Left ventricle myocardium superior (tissue), 1 donor: ENCODE measurements around the gene TMOD3. TPM values are rescaled to one million over a fixed set of nuclear protein-coding genes. Genes with fewer than 3 reads are reported as not detected.
"Not testable (repeated sequence)": the region's sequence is repeated elsewhere in the genome, so short reads cannot be mapped to it uniquely, and the experiment has no call there.

Experiments used
- ATAC-seq: fragments of 200-7000 bp; cut with Tn5 transposase; one replicate; pipeline ENCODE4 v1.9.1; 2020; ENCODE audit warnings: mild to moderate bottlenecking, moderate library complexity
- DNase-seq: peaks from one replicate; pipeline ENCODE4 v3.0.0-alpha.2; 2020
- intact Hi-C: fragments of 100-400 bp; cut with micrococcal nuclease; formaldehyde crosslinking; loops from one replicate; pipeline ENCODE4 v1.11.0; 2022
- long read RNA-seq: library from polyadenylated mRNA; unstranded; transcript quantifications from one replicate; pipeline ENCODE4 v2.0.0, GENCODE V29; 2021
- total RNA-seq: library from RNA; stranded (reverse); fragmentation: NEBNext Ultra II Directional; extraction: Animal tissue kit (Norgen Biotek cat#: 25700); gene quantifications from one replicate; pipeline ENCODE4 v1.2.1, GENCODE V29; 2021
- donor health status: DM: no; HTN: yes; CAD: no; lungs with severe emphysema.

The TMOD3 gene
- 19.9 TPM for total RNA-seq
- long read RNA-seq, full-length matches to known transcripts = 10 of 13 reads
- long read RNA-seq, partial matches to known transcripts = 1 of 13 reads
- long read RNA-seq, other reads (novel, unspliced or antisense) = 2 of 13 reads

GRCh38 chr15:51829376-51830275, at the start of gene TMOD3:
TSS of gene TMOD3 (plus strand) at chr15:51829653. CDS start at chr15:51862885, 33,232 bp downstream.
- ATAC-seq = peak; percentile 99
- peak; percentile 96 for DNase-seq
- intact Hi-C loops = loop anchor here (10.0 kb wide), 1 partner anchor 55 kb away; no protein-coding TSS in a partner anchor

- no peak for DNase-seq
- intact Hi-C loops = loop anchor here (10.0 kb wide), 1 partner anchor 124 kb away; no protein-coding TSS in a partner anchor
- no peak for ATAC-seq
Measured at GRCh38 chr15:51780636-51781035, 48.8 kb upstream of the TMOD3 start.

DNA sequence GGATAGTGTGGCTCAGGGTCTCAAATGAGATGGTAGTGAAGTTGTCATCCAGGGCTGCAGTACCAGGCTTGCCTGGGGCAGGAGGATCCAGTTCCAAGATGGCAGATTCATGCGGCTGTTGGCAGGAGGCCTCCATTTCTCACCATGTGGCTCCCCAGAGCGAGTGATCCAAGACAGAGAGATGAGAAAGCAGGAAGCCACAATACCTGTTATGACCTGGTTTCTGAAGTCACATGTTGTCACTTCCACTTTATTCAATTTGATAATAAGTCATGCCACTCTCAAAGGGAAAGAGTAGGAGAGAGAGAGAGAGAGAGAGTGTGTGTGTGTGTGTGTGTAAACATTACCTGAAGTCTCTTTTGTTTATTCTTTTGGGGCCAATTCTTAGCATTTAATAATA, 47.9 kb upstream of the TMOD3 start:
- intact Hi-C loops = loop anchor here (10.0 kb wide), 1 partner anchor 123 kb away; no protein-coding TSS in a partner anchor
- no peak for ATAC-seq

GRCh38 chr15:51782357-51782896, 47.0 kb upstream of the TMOD3 start:
- ATAC-seq = no peak
- DNase-seq = no peak
- intact Hi-C loops = loop anchor here (10.0 kb wide), 1 partner anchor 122 kb away; no protein-coding TSS in a partner anchor

More for the DNA sequence above, 47.9 kb upstream of the TMOD3 start:
- DNase-seq = no peak

GRCh38 chr15:51783967-51784366, 45.5 kb upstream of the TMOD3 start:
- no peak for DNase-seq
- intact Hi-C loops = loop anchor here (10.0 kb wide), 1 partner anchor 121 kb away; no protein-coding TSS in a partner anchor

DNA sequence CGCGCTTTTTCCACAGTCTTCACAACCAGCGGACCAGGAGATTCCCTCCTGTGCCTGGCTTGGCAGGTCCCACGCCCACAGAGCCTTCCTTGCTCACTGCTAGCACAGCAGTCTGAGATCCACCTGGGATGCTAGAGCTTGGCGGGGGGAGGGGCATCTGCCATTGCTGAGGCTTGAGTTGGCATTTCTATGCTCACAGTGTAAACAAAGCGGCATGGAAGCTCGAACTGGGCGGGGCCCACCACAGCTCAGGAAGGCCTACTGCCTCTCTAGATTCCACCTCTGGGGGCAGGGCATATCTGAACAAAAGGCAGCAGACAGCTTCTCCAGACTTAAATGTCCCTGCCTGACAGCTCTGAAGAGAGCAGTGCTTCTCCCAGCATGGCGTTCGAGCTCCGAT, 42.3 kb upstream of the TMOD3 start:
- DNase-seq, ATAC-seq: not testable (repeated sequence)
- intact Hi-C loops = loop anchor here (10.0 kb wide), 1 partner anchor 118 kb away; no protein-coding TSS in a partner anchor

More at GRCh38 chr15:51783967-51784366, 45.5 kb upstream of the TMOD3 start:
- no peak for ATAC-seq

- intact Hi-C loops, DNase-seq, ATAC-seq: not testable (repeated sequence)
Measured at GRCh38 chr15:51792474-51792873, 37.0 kb upstream of the TMOD3 start.

DNA sequence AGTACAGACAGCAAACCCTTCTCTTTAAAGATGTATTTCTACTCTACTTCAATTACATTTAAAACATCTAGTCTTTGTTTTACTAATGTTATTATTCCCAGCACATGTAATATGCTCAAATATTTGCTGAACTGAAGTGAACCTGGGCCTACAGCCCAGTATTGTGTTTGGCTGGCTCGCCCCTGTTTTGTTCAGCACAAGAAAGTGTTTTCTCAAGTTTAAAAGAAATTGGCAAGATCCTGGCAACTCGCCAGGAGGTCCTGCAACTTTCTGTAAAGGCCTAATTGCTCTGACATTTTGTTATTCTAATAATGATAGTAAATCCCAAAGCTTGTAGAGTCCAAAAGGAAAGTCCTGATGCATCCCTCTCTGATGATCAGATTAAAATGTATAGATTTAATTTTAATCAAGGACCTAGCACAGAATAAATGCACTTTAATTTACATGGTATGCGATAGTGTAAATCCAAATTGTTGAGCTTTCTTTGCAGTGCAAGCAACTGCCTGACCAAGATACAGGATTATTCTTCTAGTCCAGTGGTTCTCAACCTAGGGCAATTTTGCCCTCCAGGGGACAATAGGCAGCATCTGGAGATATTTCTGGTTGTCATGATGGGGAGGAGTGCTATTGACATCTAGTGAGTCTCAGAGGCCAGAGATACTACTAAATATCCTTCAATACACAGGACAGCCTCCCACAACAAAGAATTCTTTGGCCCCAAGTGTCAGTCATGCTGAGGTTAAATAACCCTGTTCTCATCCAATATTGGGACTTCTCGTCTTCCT, 35.7 kb upstream of the TMOD3 start:
- ATAC-seq (peak; percentile 47), DNase-seq (peak; percentile 56)
- intact Hi-C loops = no loop called here

- ATAC-seq (no peak), DNase-seq (no peak)
- intact Hi-C loops = no loop called here
Measured at GRCh38 chr15:51796847-51797401, 32.5 kb upstream of the TMOD3 start.

DNA sequence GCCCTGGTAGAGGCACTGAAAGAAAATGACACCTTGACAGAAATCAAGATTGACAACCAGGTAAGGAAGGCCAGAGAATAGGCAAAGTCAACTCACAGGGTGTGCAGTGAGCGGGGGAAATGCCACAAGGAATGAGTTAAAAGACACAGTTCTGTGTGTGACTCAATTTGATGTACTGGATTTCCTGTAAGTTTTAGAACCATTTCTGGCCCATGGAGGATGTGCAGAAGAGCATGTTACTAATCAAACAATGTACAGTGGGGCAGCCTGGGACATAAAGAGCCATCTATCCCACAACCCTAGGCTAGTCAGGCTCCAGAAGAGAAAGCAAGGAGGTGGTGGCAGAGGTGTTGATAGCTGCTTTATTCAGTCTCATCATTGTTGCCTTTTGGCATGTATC, 31.2 kb upstream of the TMOD3 start:
- ATAC-seq = no peak
- intact Hi-C loops = no loop called here
- DNase-seq = no peak

DNA sequence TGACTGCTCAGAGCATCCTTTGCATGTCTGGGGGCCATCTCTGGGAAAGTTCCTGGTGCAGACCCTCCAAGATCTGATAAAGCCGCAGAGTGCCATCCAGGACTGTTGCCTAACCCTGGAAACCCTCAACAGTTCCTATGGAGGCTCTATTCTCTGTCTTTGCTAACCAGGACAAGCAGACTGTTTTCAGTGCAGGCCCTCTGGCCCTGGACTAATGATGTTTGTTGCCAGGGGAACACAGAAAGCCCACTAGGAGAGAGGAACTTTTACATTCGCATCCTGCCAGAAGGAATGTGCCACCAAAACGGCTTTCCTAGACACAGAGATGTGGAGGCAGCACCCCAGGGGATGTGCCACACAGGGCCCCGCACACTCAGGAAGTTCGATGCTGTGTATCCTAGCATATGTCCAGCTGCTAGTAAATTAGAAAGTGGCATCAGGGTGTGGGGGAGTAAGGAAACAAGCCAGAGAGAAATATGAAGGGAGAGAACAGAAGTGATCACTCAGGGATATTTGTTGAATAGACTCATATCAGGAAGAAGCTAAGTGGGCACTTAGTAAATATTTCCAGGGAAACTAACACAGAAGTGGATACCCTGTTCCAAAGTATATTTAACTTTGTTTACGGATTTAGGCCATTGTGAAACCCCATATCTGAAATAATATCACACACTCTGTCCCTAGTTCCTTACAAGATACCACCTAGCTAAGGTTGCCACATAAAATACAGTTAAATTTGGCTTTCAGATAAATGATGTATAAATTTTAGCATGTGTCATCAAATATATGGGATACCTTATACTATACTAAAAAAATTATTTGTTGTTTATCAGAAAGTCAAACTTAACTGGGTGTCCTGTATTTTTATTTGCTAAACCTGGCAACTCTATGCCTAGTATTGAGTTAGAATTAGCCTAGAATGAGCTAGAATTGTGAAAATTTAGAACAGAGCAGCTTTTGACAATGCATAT, 29.9 kb upstream of the TMOD3 start:
- DNase-seq (no peak), ATAC-seq (no peak)
- intact Hi-C loops = no loop called here

- DNase-seq = peak; percentile 47
- intact Hi-C loops = no loop called here
- ATAC-seq = peak; percentile 74
Measured at GRCh38 chr15:51801391-51801835, 28.0 kb upstream of the TMOD3 start.

DNA sequence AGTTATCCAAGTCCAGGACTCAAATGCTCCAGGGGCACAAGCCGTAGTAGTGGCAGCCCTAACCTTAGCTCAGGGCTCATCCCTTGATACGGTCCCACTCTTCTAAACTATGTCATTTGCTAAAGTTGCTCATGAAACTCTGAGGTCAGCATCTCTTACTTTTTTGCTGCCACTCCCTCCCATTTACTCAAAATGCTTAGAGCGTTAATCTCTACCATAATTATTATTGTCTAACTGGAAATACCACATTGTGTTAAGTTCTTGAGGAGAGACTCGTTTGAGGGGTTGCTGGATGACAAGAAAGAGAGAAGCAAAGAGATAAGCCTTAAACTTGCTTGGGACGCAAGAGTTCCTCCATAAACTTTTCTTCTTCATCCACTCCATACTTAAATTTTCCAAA, 26.9 kb upstream of the TMOD3 start:
- DNase-seq = no peak
- ATAC-seq = no peak
- intact Hi-C loops = no loop called here

DNA sequence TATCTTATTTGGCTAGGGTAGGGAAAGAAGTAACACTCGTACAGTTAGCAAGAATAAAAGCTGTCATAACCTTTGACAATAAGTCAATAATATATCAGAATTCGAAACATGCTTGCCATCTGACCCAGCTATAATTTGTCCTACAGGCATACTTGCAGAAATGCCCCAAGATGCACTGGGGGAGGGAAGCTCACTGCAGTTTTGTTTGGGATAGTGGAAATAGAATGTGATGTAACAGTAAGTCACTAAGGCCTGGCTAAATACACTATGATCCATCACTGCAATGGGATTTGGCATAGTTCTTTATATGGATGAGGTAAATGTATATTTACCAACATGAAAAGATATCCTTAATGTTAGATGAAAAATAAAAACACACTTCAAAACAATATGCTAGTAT, 25.5 kb upstream of the TMOD3 start:
- ATAC-seq (no peak), DNase-seq (no peak)
- intact Hi-C loops = no loop called here

DNA sequence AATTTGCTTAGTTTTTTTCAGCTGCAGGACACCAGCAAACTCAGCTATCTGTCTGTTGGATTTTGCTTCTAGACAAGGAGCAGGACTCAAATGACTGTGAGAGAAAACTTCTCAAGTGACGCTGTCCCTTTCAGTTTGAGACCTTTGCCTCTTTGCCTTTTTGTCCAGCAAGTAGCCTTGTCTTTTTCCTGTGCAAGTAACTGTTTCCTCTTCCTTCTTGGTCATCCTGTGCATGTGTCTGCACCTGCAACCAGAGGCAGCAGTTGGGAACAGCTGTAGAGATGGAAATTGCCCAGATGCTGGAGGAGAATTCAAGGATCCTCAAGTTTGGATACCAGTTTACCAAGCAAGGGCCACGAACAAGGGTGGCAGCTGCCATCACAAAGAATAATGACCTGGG, 23.3 kb upstream of the TMOD3 start:
- DNase-seq (no peak), ATAC-seq (no peak)
- intact Hi-C loops = no loop called here

GRCh38 chr15:51809457-51809856, 20.0 kb upstream of the TMOD3 start:
- ATAC-seq = peak; percentile 65
- intact Hi-C loops = no loop called here
- DNase-seq = no peak

DNA sequence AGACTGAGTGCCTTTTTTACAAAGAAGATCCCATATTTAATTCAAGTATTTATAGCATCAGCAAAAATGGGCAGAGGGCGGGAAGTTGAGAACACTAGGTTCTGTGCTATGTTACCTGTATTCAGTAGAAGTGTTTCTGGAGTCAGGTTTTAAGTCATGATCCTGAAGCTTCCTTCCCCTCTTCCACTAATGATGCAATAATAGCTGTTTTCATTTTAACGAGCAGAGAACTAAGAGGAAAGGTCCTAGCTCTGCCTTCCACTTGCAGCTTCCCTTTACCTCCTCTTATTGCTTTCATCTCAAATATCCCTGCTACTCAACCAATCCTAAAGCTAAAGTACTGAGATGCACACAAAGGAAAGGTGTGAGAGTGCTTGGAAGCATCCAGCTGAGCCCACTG, 16.9 kb upstream of the TMOD3 start:
- no peak for DNase-seq
- intact Hi-C loops = no loop called here
- ATAC-seq = no peak

DNA sequence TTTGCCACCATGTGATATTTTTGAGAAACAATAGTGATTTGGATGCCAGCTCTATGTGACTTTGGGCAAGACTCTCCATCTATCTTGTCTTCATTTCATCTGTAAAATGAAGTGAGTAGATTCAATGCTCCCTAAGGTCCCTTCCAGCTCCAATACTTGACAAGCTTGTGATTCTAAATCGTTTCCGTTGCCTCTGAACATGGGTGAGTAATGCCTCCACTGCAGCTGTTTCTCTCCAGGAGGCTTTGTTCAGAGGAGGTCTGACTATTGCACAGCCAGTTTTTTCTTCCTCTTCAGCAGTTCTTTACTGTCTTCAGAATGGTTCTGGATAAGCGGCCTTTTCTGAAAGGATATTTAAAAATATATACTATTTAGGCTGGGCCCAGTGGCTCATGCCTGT, 14.8 kb upstream of the TMOD3 start:
- intact Hi-C loops = no loop called here
- ATAC-seq (no peak), DNase-seq (no peak)
